ENCODE measurements around the gene ANKRD55.
A peak's percentile ranks its signal among the peaks of the same experiment; 100 is the strongest.
"Not testable (repeated sequence)": the region's sequence is repeated elsewhere in the genome, so short reads cannot be mapped to it uniquely, and the experiment has no call there.

ANKRD55 gene

GRCh38 chr5:56166671-56167385, 66.3 kb downstream of the ANKRD55 start:
- DNase-seq, result no peak

- DNase-seq, result no peak
Measured at GRCh38 chr5:56164376-56164775, 68.8 kb downstream of the ANKRD55 start.

- DNase-seq, result no peak
Measured at GRCh38 chr5:56161927-56162326, 71.2 kb downstream of the ANKRD55 start.

GRCh38 chr5:56161439-56161823, 71.7 kb downstream of the ANKRD55 start:
- DNase-seq, result no peak

GRCh38 chr5:56160723-56161438, 72.2 kb downstream of the ANKRD55 start:
- DNase-seq, result no peak

- DNase-seq, result no peak
Measured at GRCh38 chr5:56159521-56159947, 73.6 kb downstream of the ANKRD55 start.

- no peak for DNase-seq
Measured at GRCh38 chr5:56158331-56158960, 74.7 kb downstream of the ANKRD55 start.

GRCh38 chr5:56157191-56157621, 75.9 kb downstream of the ANKRD55 start:
- DNase-seq, result not testable (repeated sequence)

- DNase-seq, result peak; percentile 40
Measured at GRCh38 chr5:56156585-56157190, 76.4 kb downstream of the ANKRD55 start.

- DNase-seq, result no peak
Measured at GRCh38 chr5:56155992-56156584, 77.0 kb downstream of the ANKRD55 start.

GRCh38 chr5:56154732-56155484, 78.2 kb downstream of the ANKRD55 start:
- DNase-seq, result no peak

- DNase-seq, result no peak
Measured at GRCh38 chr5:56152437-56152836, 80.7 kb downstream of the ANKRD55 start.

GRCh38 chr5:56150756-56151155, 82.4 kb downstream of the ANKRD55 start:
- not testable (repeated sequence) for DNase-seq

- no peak for DNase-seq
Measured at GRCh38 chr5:56148453-56148971, 84.6 kb downstream of the ANKRD55 start.

- no peak for DNase-seq
Measured at GRCh38 chr5:56147659-56148230, 85.4 kb downstream of the ANKRD55 start.

- DNase-seq, result no peak
Measured at GRCh38 chr5:56147106-56147505, 86.0 kb downstream of the ANKRD55 start.

- no peak for DNase-seq
Measured at GRCh38 chr5:56146674-56147073, 86.5 kb downstream of the ANKRD55 start.

GRCh38 chr5:56145511-56145910, 87.6 kb downstream of the ANKRD55 start:
- DNase-seq, result no peak

- no peak for DNase-seq
Measured at GRCh38 chr5:56145106-56145505, 88.0 kb downstream of the ANKRD55 start.

GRCh38 chr5:56144211-56144610, 88.9 kb downstream of the ANKRD55 start:
- no peak for DNase-seq

GRCh38 chr5:56143373-56143714, 89.8 kb downstream of the ANKRD55 start:
- DNase-seq, result no peak

All from activated CD4-positive, CD25-positive, alpha-beta regulatory T cell treated with anti-CD3 and anti-CD28 coated beads, Interleukin-2, amount 50 U/mL, for 72 hours (primary cell).